Neural progenitor cell (in vitro differentiated cells): Measurements from ENCODE around the gene EFTUD2.

Experiments
- CTCF ChIP-seq: fragments of 200-600 bp; sonication (generic); IDR thresholded peaks from 2 replicates; pipeline ENCODE4 v1.5.1; 2017; ENCODE audit warnings: antibody characterized with exemption, mild to moderate bottlenecking
- EZH2 ChIP-seq: fragments of 200-600 bp; sonication (generic); IDR thresholded peaks from 2 replicates; pipeline ENCODE4 v1.6.1; 2017; ENCODE audit warnings: antibody characterized with exemption, mild to moderate bottlenecking, moderate library complexity

- no peak for TF ChIP-seq CTCF
- no peak for TF ChIP-seq EZH2
Measured at GRCh38 chr17:44941712-44942331, 42.6 kb upstream of the EFTUD2 start.
